Right lobe of liver (tissue), 4 donors: ENCODE data around the gene TEX22.

Source experiments
- CTCF ChIP-seq, 4 donors: fragments of 200-600 bp in 3 of 4; fragments of 450-650 bp in 1 of 4; IDR thresholded peaks; one replicate each; pipeline versions ENCODE4 v1.5.1 to v1.8.0; 2016 to 2022; ENCODE audit warnings: antibody characterized with exemption in 4 of 4, mild to moderate bottlenecking in 2 of 4
- POLR2A ChIP-seq: fragments of 450-650 bp; IDR thresholded peaks from one replicate; pipeline ENCODE4 v1.6.1; 2017; ENCODE audit warnings: antibody characterized with exemption, mild to moderate bottlenecking
- donor health status: DM: no; HTN: no; CAD: no.
- donor health status: DM: no; HTN: no; CAD: no.
- donor health status: DM: no; HTN: yes; CAD: no.

- TF ChIP-seq CTCF (IDR thresholded peaks at IDR 0.05) (no peak), POLR2A (no peak)
These were observed 16.6 kb upstream of the TEX22 start for GRCh38 chr14:105381446-105382342.
